Measurements from ENCODE around the gene ARSD. TPM values are rescaled to one million over a fixed set of nuclear protein-coding genes. Genes with fewer than 3 reads are reported as not detected.
A peak's percentile ranks its signal among the peaks of the same experiment; 100 is the strongest.

The ARSD gene
- total RNA-seq, 1 experiment from 2014 or later: 3.0 TPM

DNA sequence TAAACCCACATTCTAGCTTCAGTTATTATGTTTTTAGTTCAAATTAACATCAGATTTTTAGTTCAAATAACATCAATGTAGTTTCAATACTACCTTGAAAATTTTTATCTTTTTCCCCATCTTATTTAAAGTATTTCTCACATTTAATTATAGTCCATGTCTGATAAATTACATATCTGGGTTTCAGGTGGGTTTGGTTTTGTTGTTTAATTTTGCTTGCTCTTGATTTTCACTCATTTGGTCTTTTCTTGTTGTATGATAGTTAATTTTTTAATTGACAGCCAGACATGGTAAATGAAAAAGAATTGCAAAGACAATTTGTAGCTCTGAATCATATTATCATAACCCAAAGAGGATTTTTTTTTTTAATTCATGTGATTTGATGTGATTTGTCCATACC lies 58.5 kb downstream of the ARSD start:
- H3K4me3 Mint-ChIP-seq: no peak overlapping the region
- ChIA-PET CTCF (no interaction called here), POLR2A (no interaction called here)
- DNase-seq (ENCODE audit: low spot score) (no peak), ATAC-seq (no peak)
- H3K36me3 Mint-ChIP-seq: peaks cover 31% of the 10 kb centered on the region
- peaks cover 9% of the 10 kb centered on the region; the same call in 1 of the 2 replicates for H3K4me1 Mint-ChIP-seq
- H3K27ac Mint-ChIP-seq: no peak overlapping the region
- no peak for TF ChIP-seq ETV6 (CRISPR knock-in tag; IDR thresholded peaks at IDR 0.05)
- no peak for TF ChIP-seq RORB (CRISPR knock-in tag; IDR thresholded peaks at IDR 0.05)
- no peaks in the 10 kb centered on the region for H3K27me3 Mint-ChIP-seq (ENCODE audit: low read depth)
- peaks cover 15% of the 10 kb centered on the region for H3K9me3 Mint-ChIP-seq

- POLR2A ChIA-PET: no interaction called here
- Mint-ChIP-seq H3K4me1 (peaks cover 10% of the 10 kb centered on the region), H3K27me3 (ENCODE audit: low read depth) (no peaks in the 10 kb centered on the region), H3K4me3 (no peak overlapping the region), H3K9me3 (peaks cover 5% of the 10 kb centered on the region; the same call in 1 of the 2 replicates), H3K27ac (no peak overlapping the region), H3K36me3 (peaks cover 34% of the 10 kb centered on the region)
- CTCF ChIA-PET: no interaction called here
- ATAC-seq (no peak), DNase-seq (ENCODE audit: low spot score) (no peak)
- TF ChIP-seq RELA (CRISPR knock-in tag; IDR thresholded peaks at IDR 0.05; ENCODE audit: borderline replicate concordance) (no peak), JAZF1 (CRISPR knock-in tag; IDR thresholded peaks at IDR 0.05) (no peak), NFATC4 (CRISPR knock-in tag; IDR thresholded peaks at IDR 0.05) (no peak), CDX4 (CRISPR knock-in tag; IDR thresholded peaks at IDR 0.05; ENCODE audit: borderline replicate concordance) (no peak), NFE2L1 (CRISPR knock-in tag; IDR thresholded peaks at IDR 0.05) (no peak), ZNF121 (CRISPR knock-in tag; IDR thresholded peaks at IDR 0.05) (no peak), SOX15 (CRISPR knock-in tag; IDR thresholded peaks at IDR 0.05) (no peak), RORB (CRISPR knock-in tag; IDR thresholded peaks at IDR 0.05) (no peak), NR3C1 (CRISPR knock-in tag; conservative IDR thresholded peaks at IDR 0.05; ENCODE audit: low read depth) (no peak), CBFB (CRISPR knock-in tag; IDR thresholded peaks at IDR 0.05; ENCODE audit: low read depth) (no peak), TP53 (CRISPR knock-in tag; IDR thresholded peaks at IDR 0.05) (no peak)
- TF ChIP-seq, protein P1, sequence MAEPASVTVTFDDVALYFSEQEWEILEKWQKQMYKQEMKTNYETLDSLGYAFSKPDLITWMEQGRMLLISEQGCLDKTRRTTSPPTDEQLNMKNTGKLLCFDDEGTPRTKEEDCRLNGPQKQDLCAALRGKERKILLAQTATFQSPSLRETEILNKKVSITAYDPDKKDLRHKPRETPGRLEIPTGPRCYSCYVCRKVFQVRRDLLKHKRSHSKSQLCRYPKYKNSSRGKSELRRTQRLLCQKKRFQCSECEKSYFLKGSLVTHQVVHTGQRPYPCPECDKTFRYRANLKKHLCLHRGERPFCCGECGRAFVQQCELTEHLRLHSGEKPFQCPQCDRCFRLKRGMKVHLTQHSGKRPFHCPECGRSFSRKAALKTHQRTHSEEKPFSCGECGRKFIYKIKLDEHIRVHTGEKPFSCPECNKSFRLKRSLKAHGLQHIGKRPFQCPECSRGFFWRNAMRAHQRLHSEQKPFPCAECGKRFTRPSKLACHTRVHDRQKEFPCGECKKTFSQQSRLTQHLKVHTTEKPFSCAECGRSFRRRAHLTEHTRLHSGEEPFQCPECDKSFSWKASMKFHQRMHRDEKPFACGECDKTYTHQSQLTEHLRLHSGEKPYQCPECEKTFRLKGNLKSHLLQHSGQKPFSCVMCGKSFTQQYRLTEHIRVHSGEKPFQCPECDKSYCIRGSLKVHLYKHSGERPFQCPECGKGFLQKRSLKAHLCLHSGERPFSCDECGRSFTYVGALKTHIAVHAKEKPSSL (CRISPR knock-in tag; conservative IDR thresholded peaks at IDR 0.05): no peak
- TF ChIP-seq, protein P2, sequence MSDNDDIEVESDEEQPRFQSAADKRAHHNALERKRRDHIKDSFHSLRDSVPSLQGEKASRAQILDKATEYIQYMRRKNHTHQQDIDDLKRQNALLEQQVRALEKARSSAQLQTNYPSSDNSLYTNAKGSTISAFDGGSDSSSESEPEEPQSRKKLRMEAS (CRISPR knock-in tag; IDR thresholded peaks at IDR 0.05): no peak
- TF ChIP-seq, protein P3, sequence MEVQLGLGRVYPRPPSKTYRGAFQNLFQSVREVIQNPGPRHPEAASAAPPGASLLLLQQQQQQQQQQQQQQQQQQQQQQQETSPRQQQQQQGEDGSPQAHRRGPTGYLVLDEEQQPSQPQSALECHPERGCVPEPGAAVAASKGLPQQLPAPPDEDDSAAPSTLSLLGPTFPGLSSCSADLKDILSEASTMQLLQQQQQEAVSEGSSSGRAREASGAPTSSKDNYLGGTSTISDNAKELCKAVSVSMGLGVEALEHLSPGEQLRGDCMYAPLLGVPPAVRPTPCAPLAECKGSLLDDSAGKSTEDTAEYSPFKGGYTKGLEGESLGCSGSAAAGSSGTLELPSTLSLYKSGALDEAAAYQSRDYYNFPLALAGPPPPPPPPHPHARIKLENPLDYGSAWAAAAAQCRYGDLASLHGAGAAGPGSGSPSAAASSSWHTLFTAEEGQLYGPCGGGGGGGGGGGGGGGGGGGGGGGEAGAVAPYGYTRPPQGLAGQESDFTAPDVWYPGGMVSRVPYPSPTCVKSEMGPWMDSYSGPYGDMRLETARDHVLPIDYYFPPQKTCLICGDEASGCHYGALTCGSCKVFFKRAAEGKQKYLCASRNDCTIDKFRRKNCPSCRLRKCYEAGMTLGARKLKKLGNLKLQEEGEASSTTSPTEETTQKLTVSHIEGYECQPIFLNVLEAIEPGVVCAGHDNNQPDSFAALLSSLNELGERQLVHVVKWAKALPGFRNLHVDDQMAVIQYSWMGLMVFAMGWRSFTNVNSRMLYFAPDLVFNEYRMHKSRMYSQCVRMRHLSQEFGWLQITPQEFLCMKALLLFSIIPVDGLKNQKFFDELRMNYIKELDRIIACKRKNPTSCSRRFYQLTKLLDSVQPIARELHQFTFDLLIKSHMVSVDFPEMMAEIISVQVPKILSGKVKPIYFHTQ (CRISPR knock-in tag; IDR thresholded peaks at IDR 0.05): no peak
- TF ChIP-seq, protein P4, sequence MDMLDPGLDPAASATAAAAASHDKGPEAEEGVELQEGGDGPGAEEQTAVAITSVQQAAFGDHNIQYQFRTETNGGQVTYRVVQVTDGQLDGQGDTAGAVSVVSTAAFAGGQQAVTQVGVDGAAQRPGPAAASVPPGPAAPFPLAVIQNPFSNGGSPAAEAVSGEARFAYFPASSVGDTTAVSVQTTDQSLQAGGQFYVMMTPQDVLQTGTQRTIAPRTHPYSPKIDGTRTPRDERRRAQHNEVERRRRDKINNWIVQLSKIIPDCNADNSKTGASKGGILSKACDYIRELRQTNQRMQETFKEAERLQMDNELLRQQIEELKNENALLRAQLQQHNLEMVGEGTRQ (CRISPR knock-in tag; IDR thresholded peaks at IDR 0.05): no peak
Observed at GRCh38 chrX:2867206-2867605, 61.9 kb downstream of the ARSD start.

GRCh38 chrX:2863646-2864045 lies 65.5 kb downstream of the ARSD start:
- Mint-ChIP-seq H3K4me1 (peaks cover 7% of the 10 kb centered on the region), H3K27me3 (ENCODE audit: low read depth) (no peaks in the 10 kb centered on the region), H3K9me3 (no peaks in the 10 kb centered on the region), H3K36me3 (peaks cover 43% of the 10 kb centered on the region), H3K4me3 (no peak overlapping the region), H3K27ac (peak overlapping the region; percentile 87)
- ATAC-seq (peak; percentile 74), DNase-seq (ENCODE audit: low spot score) (peak; percentile 16)
- ChIA-PET POLR2A (no interaction called here), CTCF (no interaction called here)
- TF ChIP-seq NFYB (CRISPR knock-in tag; conservative IDR thresholded peaks at IDR 0.05; ENCODE audit: low read depth) (no peak), CTCF (IDR thresholded peaks at IDR 0.05) (no peak)
- TF ChIP-seq, protein P3 (CRISPR knock-in tag; IDR thresholded peaks at IDR 0.05): no peak
